K562 (cell line): ENCODE data around the gene ATP6V0E1. TPM values are rescaled to one million over a fixed set of nuclear protein-coding genes. Genes with fewer than 3 reads are reported as not detected.
A peak's percentile ranks its signal among the peaks of the same experiment; 100 is the strongest.

Experiments
- ATAC-seq: fragments of 200-7000 bp; cut with Tn5 transposase; 3 replicates; pipeline ENCODE4 v1.9.1; 2020; ENCODE audit warnings: moderate library complexity
- BruUV-seq: library from RNA; stranded (reverse); fragments of 400-500 nt; replicated peaks from 2 replicates; lab custom pipeline; 2021; lab: Mats Ljungman, UMichigan
- CTCF ChIA-PET: fragments of 300-600 bp; formaldehyde crosslinking; extraction: SDS; loops from one replicate; lab custom pipeline; 2021; ENCODE audit warnings: low intra/inter-chr PET ratio; lab: Yijun Ruan, JAX
- POLR2A ChIA-PET: fragments of 300-600, 350-650 bp; sonication (Branson Sonifier 250); formaldehyde crosslinking; extraction: SDS; loops from one replicate; lab custom pipeline; 2021; ENCODE audit warnings: antibody characterized with exemption, inconsistent platforms; lab: Yijun Ruan, JAX
- DNase-seq, 4 experiments: peaks; one replicate each; pipeline versions ENCODE4 v3.0.0 to v3.0.0-alpha.2; 2011 to 2018; ENCODE audit warnings: low spot score in 3 of 4, mixed read lengths in 3 of 4; ENCODE audit errors: extremely low read depth in 1 of 4
- FAIRE-seq: peaks from 2 replicates; lab custom pipeline; 2011; peaks lifted over from hg19 to GRCh38; lab: Jason Lieb, UNC
- H2AFZ ChIP-seq: 2 replicates; pipeline ENCODE4 v1.6.0; 2011; ENCODE audit warnings: low read depth, low read length, control low read depth, inconsistent platforms
- H3K27ac ChIP-seq: fragments of 200-600 bp; 3 replicates; pipeline ENCODE4 v1.8.0; 2011; ENCODE audit warnings: low read depth, mild to moderate bottlenecking, control low read depth, inconsistent platforms, low read length, moderate library complexity, mixed read lengths; ENCODE audit errors: extremely low read depth
- H3K27me3 ChIP-seq, 2 experiments: fragments of 300-600 bp in 1 of 2; 2 replicates in 1 of 2; 3 replicates in 1 of 2; pipeline versions ENCODE4 v1.6.0 to v1.8.0; 2011; ENCODE audit warnings: inconsistent platforms in 2 of 2, low read length in 2 of 2, mild to moderate bottlenecking in 1 of 2, mixed read lengths in 1 of 2, moderate library complexity in 1 of 2; ENCODE audit not compliant: control insufficient read depth in 2 of 2, insufficient read depth in 2 of 2
- H3K36me3 ChIP-seq: fragments of 300-600 bp; 3 replicates; pipeline ENCODE4 v1.8.0; 2011; ENCODE audit warnings: mild to moderate bottlenecking, low read length, inconsistent platforms; ENCODE audit not compliant: control insufficient read depth, insufficient read depth
- H3K4me1 ChIP-seq, 2 experiments: fragments of 200-600 bp in 1 of 2; replicated peaks in 1 of 2; 2 replicates in 1 of 2; 3 replicates in 1 of 2; pipeline versions ENCODE4 v1.5.1 to v1.8.0; 2011; ENCODE audit warnings: inconsistent platforms in 2 of 2, low read length in 2 of 2, mild to moderate bottlenecking in 1 of 2, mixed read lengths in 1 of 2, moderate library complexity in 1 of 2; ENCODE audit not compliant: control insufficient read depth in 2 of 2, insufficient read depth in 2 of 2
- H3K4me2 ChIP-seq: 2 replicates; pipeline ENCODE4 v1.6.1; 2011; ENCODE audit warnings: low read length, control low read depth, inconsistent platforms, mixed read lengths; ENCODE audit not compliant: insufficient read depth
- H3K4me3 ChIP-seq: fragments of 200-600 bp; sonication (generic), shearing (Covaris generic); 2 replicates; pipeline ENCODE4 v1.5.1; 2016; ENCODE audit warnings: control low read depth, inconsistent platforms
- H3K79me2 ChIP-seq: fragments of 200-600 bp; 3 replicates; pipeline ENCODE4 v1.8.0; 2011; ENCODE audit warnings: low read length, inconsistent platforms; ENCODE audit not compliant: control insufficient read depth, insufficient read depth
- H3K9ac ChIP-seq, 2 experiments: 2 replicates each; pipeline versions ENCODE4 v1.6.0 to v1.6.1; 2011; ENCODE audit warnings: low read depth in 2 of 2, low read length in 2 of 2, control low read depth in 1 of 2, inconsistent platforms in 1 of 2, mild to moderate bottlenecking in 1 of 2, mixed read lengths in 1 of 2; ENCODE audit not compliant: insufficient read depth in 1 of 2
- H3K9me1 ChIP-seq: one replicate; pipeline ENCODE4 v1.6.0; 2011; ENCODE audit warnings: inconsistent platforms, mild to moderate bottlenecking, low read length, moderate library complexity; ENCODE audit not compliant: control insufficient read depth, insufficient read depth
- H3K9me3 ChIP-seq: replicated peaks from 2 replicates; pipeline ENCODE4 v1.5.1; 2011; ENCODE audit warnings: low read depth, low read length, inconsistent platforms; ENCODE audit not compliant: control insufficient read depth, insufficient read depth
- H4K20me1 ChIP-seq: replicated peaks from 2 replicates; pipeline ENCODE4 v1.6.1; 2011; ENCODE audit warnings: low read length, inconsistent platforms, mixed read lengths; ENCODE audit not compliant: control insufficient read depth, insufficient read depth
- POLR2AphosphoS5 ChIP-seq: IDR thresholded peaks from 2 replicates; pipeline ENCODE4 v1.6.1; 2011; ENCODE audit warnings: mild to moderate bottlenecking, low read depth, low read length, moderate library complexity; ENCODE audit not compliant: control insufficient read depth, insufficient read depth
- WGBS: fragments of 100-300 bp; shearing (Covaris generic); methylation state at CpG from one replicate; pipeline ENCODE4 v1.1.6; 2016; ENCODE audit warnings: low coverage, mixed read lengths; ENCODE audit not compliant: insufficient coverage; ENCODE audit errors: missing lambda C conversion rate; 5-methylcytosine and 5-hydroxymethylcytosine counted together
- in situ Hi-C: fragments of 300-500 bp; cut with MboI; formaldehyde crosslinking; loops from 4 replicates; pipeline ENCODE4 v1.15.0; 2018; ENCODE audit warnings: inconsistent platforms, mixed read lengths
- intact Hi-C: fragments of 100-400 bp; cut with micrococcal nuclease; formaldehyde crosslinking; loops from 2 replicates; pipeline ENCODE4 v1.14.2; 2022
- polyA plus RNA-seq, 8 experiments: library from polyadenylated mRNA; depleted of rRNA in 4 of 8; stranded (reverse) in 5 of 8; unstranded in 3 of 8; fragments of >200 nt; fragmentation: Nextera tagmentation in 2 of 8; fragmentation: Illumina TruSeq in 1 of 8; extraction: Ambion mirVana in 2 of 8; extraction: Trizol in 1 of 8; gene quantifications; 2 replicates each; pipeline versions ENCODE4 v1.2.1 to v1.2.3, GENCODE V29; 2011 to 2014; ENCODE audit warnings: inconsistent platforms in 1 of 8, missing spikeins in 1 of 8
- total RNA-seq, 7 experiments: library from RNA; depleted of rRNA in 6 of 7; stranded (reverse); fragments of >200 nt in 6 of 7; fragmentation: Illumina TruSeq in 2 of 7; extraction: Trizol in 2 of 7; gene quantifications; 2 replicates each; pipeline versions ENCODE4 v1.2.1 to v1.2.3, GENCODE V29; 2011 to 2021; ENCODE audit warnings: low replicate concordance in 1 of 7
- TF ChIP-seq, protein P1 (sequence below), 2 experiments: fragments of 450-650 bp; formaldehyde crosslinking in 1 of 2; IDR thresholded peaks; 2 replicates each; pipeline versions ENCODE4 v1.4.0 to v1.6.1; 2014 to 2020; ENCODE audit warnings: mild to moderate bottlenecking in 2 of 2, borderline replicate concordance in 1 of 2, low read depth in 1 of 2

The ATP6V0E1 gene
- total and polyA plus RNA-seq, 9 of the 15 experiments (the other 6 are each of a cell fraction or from before 2014, with no cell fraction given) = 63.8 to 395 (median 112) TPM

DNA sequence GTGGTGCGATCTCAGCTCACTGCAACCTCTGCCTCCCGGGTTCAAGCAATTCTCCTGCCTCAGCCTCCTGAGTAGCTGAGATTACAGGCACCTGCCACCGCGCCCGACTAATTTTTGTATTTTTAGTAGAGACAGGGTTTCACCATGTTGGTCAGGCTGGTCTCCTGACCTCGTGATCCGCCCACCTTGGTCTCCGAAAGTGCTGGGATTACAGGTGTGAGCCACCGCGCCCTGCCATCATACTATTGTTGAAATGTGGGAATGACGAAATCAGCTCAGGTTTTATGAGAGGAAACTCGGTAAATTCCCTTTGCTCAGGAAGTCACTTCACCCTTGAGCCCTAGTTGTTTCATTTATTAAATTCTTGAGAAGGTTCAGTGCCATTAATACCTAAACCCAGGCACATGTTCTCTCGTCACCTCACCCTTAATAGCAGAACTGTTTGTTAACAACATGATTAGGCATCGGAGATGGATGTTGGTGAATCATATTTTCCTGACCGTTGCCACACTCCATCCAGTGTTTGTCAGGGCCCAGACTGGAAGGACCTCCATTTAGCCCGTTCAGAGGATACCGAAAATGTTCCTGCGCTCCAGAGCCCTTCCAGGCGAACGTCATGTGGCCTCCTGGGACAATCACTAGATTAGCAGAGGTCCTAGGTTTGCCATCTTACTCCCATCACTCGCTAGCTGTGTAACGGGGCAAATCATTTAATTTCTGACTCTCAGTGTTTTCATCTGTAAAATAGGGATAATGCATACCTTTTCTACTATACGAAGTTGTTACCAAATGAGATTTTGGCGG is 52.5 kb downstream of the ATP6V0E1 start:
- Histone ChIP-seq H2AFZ (no peak overlapping the region), H3K27ac (no peak overlapping the region), H3K79me2 (peaks cover 19% of the 10 kb centered on the region), H3K4me2 (no peak overlapping the region)
- TF ChIP-seq, protein P1, sequence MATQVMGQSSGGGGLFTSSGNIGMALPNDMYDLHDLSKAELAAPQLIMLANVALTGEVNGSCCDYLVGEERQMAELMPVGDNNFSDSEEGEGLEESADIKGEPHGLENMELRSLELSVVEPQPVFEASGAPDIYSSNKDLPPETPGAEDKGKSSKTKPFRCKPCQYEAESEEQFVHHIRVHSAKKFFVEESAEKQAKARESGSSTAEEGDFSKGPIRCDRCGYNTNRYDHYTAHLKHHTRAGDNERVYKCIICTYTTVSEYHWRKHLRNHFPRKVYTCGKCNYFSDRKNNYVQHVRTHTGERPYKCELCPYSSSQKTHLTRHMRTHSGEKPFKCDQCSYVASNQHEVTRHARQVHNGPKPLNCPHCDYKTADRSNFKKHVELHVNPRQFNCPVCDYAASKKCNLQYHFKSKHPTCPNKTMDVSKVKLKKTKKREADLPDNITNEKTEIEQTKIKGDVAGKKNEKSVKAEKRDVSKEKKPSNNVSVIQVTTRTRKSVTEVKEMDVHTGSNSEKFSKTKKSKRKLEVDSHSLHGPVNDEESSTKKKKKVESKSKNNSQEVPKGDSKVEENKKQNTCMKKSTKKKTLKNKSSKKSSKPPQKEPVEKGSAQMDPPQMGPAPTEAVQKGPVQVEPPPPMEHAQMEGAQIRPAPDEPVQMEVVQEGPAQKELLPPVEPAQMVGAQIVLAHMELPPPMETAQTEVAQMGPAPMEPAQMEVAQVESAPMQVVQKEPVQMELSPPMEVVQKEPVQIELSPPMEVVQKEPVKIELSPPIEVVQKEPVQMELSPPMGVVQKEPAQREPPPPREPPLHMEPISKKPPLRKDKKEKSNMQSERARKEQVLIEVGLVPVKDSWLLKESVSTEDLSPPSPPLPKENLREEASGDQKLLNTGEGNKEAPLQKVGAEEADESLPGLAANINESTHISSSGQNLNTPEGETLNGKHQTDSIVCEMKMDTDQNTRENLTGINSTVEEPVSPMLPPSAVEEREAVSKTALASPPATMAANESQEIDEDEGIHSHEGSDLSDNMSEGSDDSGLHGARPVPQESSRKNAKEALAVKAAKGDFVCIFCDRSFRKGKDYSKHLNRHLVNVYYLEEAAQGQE (IDR thresholded peaks at IDR 0.05; ENCODE audit: borderline replicate concordance) = no peak
- TF ChIP-seq, protein P1 (CRISPR knock-in tag; IDR thresholded peaks at IDR 0.05; ENCODE audit: low read depth) = no peak
- TF ChIP-seq POLR2AphosphoS5 = peak; percentile 16; the same call in 1 of the 2 replicates
- TF ChIP-seq, all 486 proteins: peak for 1
- CTCF ChIA-PET = no interaction called here
- no peaks in the 10 kb centered on the region for H3K27me3 ChIP-seq
- ATAC-seq (no peak), DNase-seq (no peak), FAIRE-seq (no peak)
- in situ Hi-C loops = no loop called here
- H3K9me3 ChIP-seq = no peaks in the 10 kb centered on the region
- H3K9me1 ChIP-seq = no peaks in the 10 kb centered on the region
- intact Hi-C loops = no loop called here
- H3K36me3 ChIP-seq = peaks cover 36% of the 10 kb centered on the region; the same call in 2 of the 3 replicates
- POLR2A ChIA-PET = interaction anchor here (0.8 kb wide), 1 partner anchor 401 kb away, joined by 5 read pairs; no protein-coding TSS in a partner anchor
- BruUV-seq = TSS peak; percentile 22
- peaks cover 0 to 8% of the 10 kb centered on the region in 2 experiments; a peak in 2 of 5 replicates for H3K4me1 ChIP-seq
- WGBS = 95% methylated on average over 19 of the region's 24 CpGs
- no peak overlapping the region for H3K4me3 ChIP-seq
- H3K9ac ChIP-seq = no peak overlapping the region
- H4K20me1 ChIP-seq = no peaks in the 10 kb centered on the region
